Duodenal mucosa (tissue), 2 donors: ENCODE measurements around the gene MMP28.

ENCODE experiments used
- H3K27ac ChIP-seq: one replicate; pipeline ENCODE4 v1.7.0; 2013; ENCODE audit warnings: low read depth, low read length
- H3K27me3 ChIP-seq, 2 donors: one replicate each; pipeline ENCODE4 v1.7.0; 2013; ENCODE audit warnings: low read length in 2 of 2, control low read depth in 1 of 2; ENCODE audit not compliant: insufficient read depth in 2 of 2, control insufficient read depth in 1 of 2
- H3K36me3 ChIP-seq, 2 donors: one replicate each; pipeline ENCODE4 v1.7.0; 2013; ENCODE audit warnings: low read length in 2 of 2, control low read depth in 1 of 2; ENCODE audit not compliant: insufficient read depth in 2 of 2, control insufficient read depth in 1 of 2
- H3K4me1 ChIP-seq, 2 donors: one replicate each; pipeline ENCODE4 v1.7.0; 2013; ENCODE audit warnings: low read length in 2 of 2, control low read depth in 1 of 2; ENCODE audit not compliant: insufficient read depth in 2 of 2, control insufficient read depth in 1 of 2
- H3K4me3 ChIP-seq, 2 donors: one replicate each; pipeline ENCODE4 v1.7.0; 2013; ENCODE audit warnings: low read length in 2 of 2, low read depth in 1 of 2
- H3K9ac ChIP-seq, 2 donors: one replicate each; pipeline ENCODE4 v1.7.0; 2013; ENCODE audit warnings: low read length in 2 of 2, low read depth in 1 of 2
- H3K9me3 ChIP-seq, 2 donors: one replicate each; pipeline ENCODE4 v1.7.0; 2013; ENCODE audit warnings: low read length in 2 of 2, control low read depth in 1 of 2; ENCODE audit not compliant: control insufficient read depth in 1 of 2

The MMP28 gene

GRCh38 chr17:35784895-35785294 lies 10.5 kb downstream of the MMP28 start:
- Histone ChIP-seq H3K9ac (no peak overlapping the region), H3K4me1 (peaks cover 46 to 62% of the 10 kb centered on the region in 2 donors), H3K27ac (no peak overlapping the region), H3K27me3 (no peaks in the 10 kb centered on the region), H3K4me3 (no peak overlapping the region), H3K36me3 (no peaks in the 10 kb centered on the region), H3K9me3 (no peaks in the 10 kb centered on the region)

GRCh38 chr17:35780950-35781349 lies 14.5 kb downstream of the MMP28 start:
- Histone ChIP-seq H3K9ac (no peak overlapping the region), H3K27ac (no peak overlapping the region), H3K4me1 (peaks cover 27 to 43% of the 10 kb centered on the region in 2 donors), H3K4me3 (no peak overlapping the region), H3K27me3 (no peaks in the 10 kb centered on the region), H3K9me3 (no peaks in the 10 kb centered on the region), H3K36me3 (no peaks in the 10 kb centered on the region)

GRCh38 chr17:35778641-35779196 lies 16.7 kb downstream of the MMP28 start:
- H3K9ac ChIP-seq = no peak overlapping the region
- no peaks in the 10 kb centered on the region for H3K36me3 ChIP-seq
- H3K4me3 ChIP-seq = no peak overlapping the region
- H3K27ac ChIP-seq = no peak overlapping the region
- H3K9me3 ChIP-seq = no peaks in the 10 kb centered on the region
- H3K4me1 ChIP-seq = peaks cover 34 to 43% of the 10 kb centered on the region in 2 donors
- H3K27me3 ChIP-seq = no peaks in the 10 kb centered on the region

- no peaks in the 10 kb centered on the region for H3K27me3 ChIP-seq
- no peak overlapping the region for H3K27ac ChIP-seq
- H3K4me3 ChIP-seq = no peak overlapping the region
- peaks cover 22 to 28% of the 10 kb centered on the region in 2 donors for H3K4me1 ChIP-seq
- H3K9me3 ChIP-seq = no peaks in the 10 kb centered on the region
- no peak overlapping the region for H3K9ac ChIP-seq
- no peaks in the 10 kb centered on the region for H3K36me3 ChIP-seq
These were observed 19.9 kb downstream of the MMP28 start for GRCh38 chr17:35775583-35775982.

- Histone ChIP-seq H3K4me1 (peaks cover 22 to 28% of the 10 kb centered on the region in 2 donors), H3K36me3 (no peaks in the 10 kb centered on the region), H3K27ac (no peak overlapping the region), H3K4me3 (no peak overlapping the region), H3K9me3 (no peaks in the 10 kb centered on the region), H3K9ac (no peak overlapping the region), H3K27me3 (no peaks in the 10 kb centered on the region)
These were observed 20.4 kb downstream of the MMP28 start for GRCh38 chr17:35775039-35775438.

- no peaks in the 10 kb centered on the region for H3K9me3 ChIP-seq
- peaks cover 25 to 29% of the 10 kb centered on the region in 2 donors for H3K4me1 ChIP-seq
- H3K27ac ChIP-seq = no peak overlapping the region
- no peaks in the 10 kb centered on the region for H3K36me3 ChIP-seq
- no peak overlapping the region for H3K9ac ChIP-seq
- no peak overlapping the region for H3K4me3 ChIP-seq
- H3K27me3 ChIP-seq = no peaks in the 10 kb centered on the region
These were observed 20.9 kb downstream of the MMP28 start for GRCh38 chr17:35774499-35774898.

GRCh38 chr17:35773679-35774425 lies 21.6 kb downstream of the MMP28 start:
- Histone ChIP-seq H3K4me3 (no peak overlapping the region), H3K27me3 (no peaks in the 10 kb centered on the region), H3K4me1 (peaks cover 31 to 35% of the 10 kb centered on the region in 2 donors), H3K9ac (no peak overlapping the region), H3K27ac (no peak overlapping the region), H3K9me3 (no peaks in the 10 kb centered on the region), H3K36me3 (no peaks in the 10 kb centered on the region)

GRCh38 chr17:35773129-35773528 lies 22.3 kb downstream of the MMP28 start:
- H3K27me3 ChIP-seq = no peaks in the 10 kb centered on the region
- peaks cover 35 to 37% of the 10 kb centered on the region in 2 donors for H3K4me1 ChIP-seq
- no peak overlapping the region for H3K4me3 ChIP-seq
- no peaks in the 10 kb centered on the region for H3K36me3 ChIP-seq
- no peaks in the 10 kb centered on the region for H3K9me3 ChIP-seq
- H3K9ac ChIP-seq = no peak overlapping the region
- no peak overlapping the region for H3K27ac ChIP-seq

- Histone ChIP-seq H3K9me3 (no peaks in the 10 kb centered on the region), H3K4me3 (no peak overlapping the region), H3K27me3 (no peaks in the 10 kb centered on the region), H3K4me1 (peaks cover 31 to 33% of the 10 kb centered on the region in 2 donors), H3K36me3 (no peaks in the 10 kb centered on the region), H3K9ac (no peak overlapping the region), H3K27ac (no peak overlapping the region)
These were observed 25.4 kb downstream of the MMP28 start for GRCh38 chr17:35769895-35770486.

- Histone ChIP-seq H3K4me1 (peaks cover 27 to 29% of the 10 kb centered on the region in 2 donors), H3K27ac (no peak overlapping the region)
These were observed 26.6 kb downstream of the MMP28 start for GRCh38 chr17:35768797-35769196.

More at GRCh38 chr17:35768797-35769196, 26.6 kb downstream of the MMP28 start:
- no peaks in the 10 kb centered on the region for H3K9me3 ChIP-seq
- H3K27me3 ChIP-seq = no peaks in the 10 kb centered on the region
- H3K4me3 ChIP-seq = no peak overlapping the region
- H3K36me3 ChIP-seq = no peaks in the 10 kb centered on the region
- no peak overlapping the region for H3K9ac ChIP-seq
